ENCODE results near the gene GTF2F1.
A peak's percentile ranks its signal among the peaks of the same experiment; 100 is the strongest.

GTF2F1 gene

GRCh38 chr19:6427131-6427530 is 34.2 kb upstream of the GTF2F1 start:
- Histone ChIP-seq H3K4me3 (ENCODE audit: low read length in 2 of 2) (no peak overlapping the region), H3K4me1 (ENCODE audit: control insufficient read depth in 2 of 2, insufficient read depth in 2 of 2, low read length in 2 of 2) (peaks cover 11 to 13% of the 10 kb centered on the region in 2 donors), H3K9ac (ENCODE audit: low read depth in 1 of 2, low read length in 2 of 2) (no peak overlapping the region), H3K36me3 (ENCODE audit: control insufficient read depth in 2 of 2, insufficient read depth in 2 of 2, low read length in 2 of 2) (peaks cover under 1% of the 10 kb centered on the region in 2 donors), H3K27me3 (ENCODE audit: control insufficient read depth in 2 of 2, insufficient read depth in 2 of 2, low read length in 2 of 2) (no peaks in the 10 kb centered on the region), H3K9me3 (ENCODE audit: control insufficient read depth in 2 of 2, low read length in 2 of 2) (no peaks in the 10 kb centered on the region), H3K27ac (ENCODE audit: low read depth in 2 of 2, low read length in 2 of 2) (no peak overlapping the region)

- peak overlapping the region; percentile 67 to 84 for H3K27ac ChIP-seq (ENCODE audit: low read depth in 2 of 2, low read length in 2 of 2)
- peaks cover 8 to 10% of the 10 kb centered on the region in 2 donors for H3K36me3 ChIP-seq (ENCODE audit: control insufficient read depth in 2 of 2, insufficient read depth in 2 of 2, low read length in 2 of 2)
- peak overlapping the region in 1 of 2 donors; percentile 41 for H3K9ac ChIP-seq (ENCODE audit: low read depth in 1 of 2, low read length in 2 of 2)
- H3K4me1 ChIP-seq (ENCODE audit: control insufficient read depth in 2 of 2, insufficient read depth in 2 of 2, low read length in 2 of 2) = peaks cover 11 to 16% of the 10 kb centered on the region in 2 donors
- no peaks in the 10 kb centered on the region for H3K9me3 ChIP-seq (ENCODE audit: control insufficient read depth in 2 of 2, low read length in 2 of 2)
- H3K4me3 ChIP-seq (ENCODE audit: low read length in 2 of 2) = peak overlapping the region; percentile 43 to 63
- no peaks in the 10 kb centered on the region for H3K27me3 ChIP-seq (ENCODE audit: control insufficient read depth in 2 of 2, insufficient read depth in 2 of 2, low read length in 2 of 2)
Measured at GRCh38 chr19:6425732-6426620, 33.0 kb upstream of the GTF2F1 start.

- H3K4me1 ChIP-seq (ENCODE audit: control insufficient read depth in 2 of 2, insufficient read depth in 2 of 2, low read length in 2 of 2) = peaks cover 11 to 16% of the 10 kb centered on the region in 2 donors
- peak overlapping the region; percentile 67 to 84 for H3K27ac ChIP-seq (ENCODE audit: low read depth in 2 of 2, low read length in 2 of 2)
- peak overlapping the region; percentile 43 to 63 for H3K4me3 ChIP-seq (ENCODE audit: low read length in 2 of 2)
- H3K9me3 ChIP-seq (ENCODE audit: control insufficient read depth in 2 of 2, low read length in 2 of 2) = no peaks in the 10 kb centered on the region
- H3K36me3 ChIP-seq (ENCODE audit: control insufficient read depth in 2 of 2, insufficient read depth in 2 of 2, low read length in 2 of 2) = peaks cover 16 to 17% of the 10 kb centered on the region in 2 donors
- peak overlapping the region in 1 of 2 donors; percentile 41 for H3K9ac ChIP-seq (ENCODE audit: low read depth in 1 of 2, low read length in 2 of 2)
- no peaks in the 10 kb centered on the region for H3K27me3 ChIP-seq (ENCODE audit: control insufficient read depth in 2 of 2, insufficient read depth in 2 of 2, low read length in 2 of 2)
Measured at GRCh38 chr19:6424939-6425731, 32.2 kb upstream of the GTF2F1 start.

- Histone ChIP-seq H3K4me1 (ENCODE audit: control insufficient read depth in 2 of 2, insufficient read depth in 2 of 2, low read length in 2 of 2) (peaks cover 11 to 16% of the 10 kb centered on the region in 2 donors), H3K9me3 (ENCODE audit: control insufficient read depth in 2 of 2, low read length in 2 of 2) (no peaks in the 10 kb centered on the region), H3K9ac (ENCODE audit: low read depth in 1 of 2, low read length in 2 of 2) (peak within 1 kb of the TSS; percentile 74 to 88), H3K36me3 (ENCODE audit: control insufficient read depth in 2 of 2, insufficient read depth in 2 of 2, low read length in 2 of 2) (peaks cover 23 to 24% of the 10 kb centered on the region in 2 donors), H3K27ac (ENCODE audit: low read depth in 2 of 2, low read length in 2 of 2) (peak within 1 kb of the TSS; percentile 67 to 84), H3K4me3 (ENCODE audit: low read length in 2 of 2) (peak within 1 kb of the TSS; percentile 86 to 90), H3K27me3 (ENCODE audit: control insufficient read depth in 2 of 2, insufficient read depth in 2 of 2, low read length in 2 of 2) (no peaks in the 10 kb centered on the region)
Measured at GRCh38 chr19:6424195-6424938, 31.4 kb upstream of the GTF2F1 start, which contains the start of gene KHSRP. Gene KHSRP, minus strand, starts transcription at chr19:6424811. Its CDS starts 110 bp downstream, at chr19:6424701.

GRCh38 chr19:6423499-6424194 is 30.7 kb upstream of the GTF2F1 start:
- no peaks in the 10 kb centered on the region for H3K27me3 ChIP-seq (ENCODE audit: control insufficient read depth in 2 of 2, insufficient read depth in 2 of 2, low read length in 2 of 2)
- peaks cover 30 to 32% of the 10 kb centered on the region in 2 donors for H3K36me3 ChIP-seq (ENCODE audit: control insufficient read depth in 2 of 2, insufficient read depth in 2 of 2, low read length in 2 of 2)
- peak overlapping the region; percentile 86 to 90 for H3K4me3 ChIP-seq (ENCODE audit: low read length in 2 of 2)
- H3K9ac ChIP-seq (ENCODE audit: low read depth in 1 of 2, low read length in 2 of 2) = peak overlapping the region; percentile 74 to 88
- peak overlapping the region; percentile 22 to 61 for H3K27ac ChIP-seq (ENCODE audit: low read depth in 2 of 2, low read length in 2 of 2)
- H3K4me1 ChIP-seq (ENCODE audit: control insufficient read depth in 2 of 2, insufficient read depth in 2 of 2, low read length in 2 of 2) = peaks cover 11 to 16% of the 10 kb centered on the region in 2 donors
- no peaks in the 10 kb centered on the region for H3K9me3 ChIP-seq (ENCODE audit: control insufficient read depth in 2 of 2, low read length in 2 of 2)

- Histone ChIP-seq H3K36me3 (ENCODE audit: control insufficient read depth in 2 of 2, insufficient read depth in 2 of 2, low read length in 2 of 2) (peaks cover 52 to 55% of the 10 kb centered on the region in 2 donors), H3K9me3 (ENCODE audit: control insufficient read depth in 2 of 2, low read length in 2 of 2) (no peaks in the 10 kb centered on the region), H3K27me3 (ENCODE audit: control insufficient read depth in 2 of 2, insufficient read depth in 2 of 2, low read length in 2 of 2) (no peaks in the 10 kb centered on the region), H3K9ac (ENCODE audit: low read depth in 1 of 2, low read length in 2 of 2) (no peak overlapping the region), H3K4me3 (ENCODE audit: low read length in 2 of 2) (no peak overlapping the region), H3K4me1 (ENCODE audit: control insufficient read depth in 2 of 2, insufficient read depth in 2 of 2, low read length in 2 of 2) (peaks cover 11 to 16% of the 10 kb centered on the region in 2 donors), H3K27ac (ENCODE audit: low read depth in 2 of 2, low read length in 2 of 2) (no peak overlapping the region)
Measured at GRCh38 chr19:6421075-6422014, 28.4 kb upstream of the GTF2F1 start.

- H3K4me1 ChIP-seq (ENCODE audit: control insufficient read depth in 2 of 2, insufficient read depth in 2 of 2, low read length in 2 of 2) = peaks cover 4 to 12% of the 10 kb centered on the region in 2 donors
- H3K4me3 ChIP-seq (ENCODE audit: low read length in 2 of 2) = no peak overlapping the region
- no peaks in the 10 kb centered on the region for H3K27me3 ChIP-seq (ENCODE audit: control insufficient read depth in 2 of 2, insufficient read depth in 2 of 2, low read length in 2 of 2)
- no peak overlapping the region for H3K9ac ChIP-seq (ENCODE audit: low read depth in 1 of 2, low read length in 2 of 2)
- H3K36me3 ChIP-seq (ENCODE audit: control insufficient read depth in 2 of 2, insufficient read depth in 2 of 2, low read length in 2 of 2) = peaks cover 67 to 73% of the 10 kb centered on the region in 2 donors
- no peak overlapping the region for H3K27ac ChIP-seq (ENCODE audit: low read depth in 2 of 2, low read length in 2 of 2)
- no peaks in the 10 kb centered on the region for H3K9me3 ChIP-seq (ENCODE audit: control insufficient read depth in 2 of 2, low read length in 2 of 2)
Measured at GRCh38 chr19:6418562-6418932, 25.6 kb upstream of the GTF2F1 start.

GRCh38 chr19:6417713-6418561 is 25.0 kb upstream of the GTF2F1 start:
- Histone ChIP-seq H3K9ac (ENCODE audit: low read depth in 1 of 2, low read length in 2 of 2) (no peak overlapping the region), H3K4me1 (ENCODE audit: control insufficient read depth in 2 of 2, insufficient read depth in 2 of 2, low read length in 2 of 2) (peaks cover 0 to 6% of the 10 kb centered on the region in 2 donors), H3K27me3 (ENCODE audit: control insufficient read depth in 2 of 2, insufficient read depth in 2 of 2, low read length in 2 of 2) (no peaks in the 10 kb centered on the region), H3K27ac (ENCODE audit: low read depth in 2 of 2, low read length in 2 of 2) (no peak overlapping the region), H3K4me3 (ENCODE audit: low read length in 2 of 2) (no peak overlapping the region), H3K9me3 (ENCODE audit: control insufficient read depth in 2 of 2, low read length in 2 of 2) (no peaks in the 10 kb centered on the region), H3K36me3 (ENCODE audit: control insufficient read depth in 2 of 2, insufficient read depth in 2 of 2, low read length in 2 of 2) (peaks cover 67 to 73% of the 10 kb centered on the region in 2 donors)

Data from mucosa of rectum (tissue), 2 donors.